SHP77 treated with DMSO at 0.1 percent for 48 hours (cell line): ENCODE results near the gene XAB2.

Experiments used
- DNase-seq: peaks from one replicate; lab custom pipeline; 2025; lab: John Stamatoyannopoulos, UW

Gene XAB2

DNA sequence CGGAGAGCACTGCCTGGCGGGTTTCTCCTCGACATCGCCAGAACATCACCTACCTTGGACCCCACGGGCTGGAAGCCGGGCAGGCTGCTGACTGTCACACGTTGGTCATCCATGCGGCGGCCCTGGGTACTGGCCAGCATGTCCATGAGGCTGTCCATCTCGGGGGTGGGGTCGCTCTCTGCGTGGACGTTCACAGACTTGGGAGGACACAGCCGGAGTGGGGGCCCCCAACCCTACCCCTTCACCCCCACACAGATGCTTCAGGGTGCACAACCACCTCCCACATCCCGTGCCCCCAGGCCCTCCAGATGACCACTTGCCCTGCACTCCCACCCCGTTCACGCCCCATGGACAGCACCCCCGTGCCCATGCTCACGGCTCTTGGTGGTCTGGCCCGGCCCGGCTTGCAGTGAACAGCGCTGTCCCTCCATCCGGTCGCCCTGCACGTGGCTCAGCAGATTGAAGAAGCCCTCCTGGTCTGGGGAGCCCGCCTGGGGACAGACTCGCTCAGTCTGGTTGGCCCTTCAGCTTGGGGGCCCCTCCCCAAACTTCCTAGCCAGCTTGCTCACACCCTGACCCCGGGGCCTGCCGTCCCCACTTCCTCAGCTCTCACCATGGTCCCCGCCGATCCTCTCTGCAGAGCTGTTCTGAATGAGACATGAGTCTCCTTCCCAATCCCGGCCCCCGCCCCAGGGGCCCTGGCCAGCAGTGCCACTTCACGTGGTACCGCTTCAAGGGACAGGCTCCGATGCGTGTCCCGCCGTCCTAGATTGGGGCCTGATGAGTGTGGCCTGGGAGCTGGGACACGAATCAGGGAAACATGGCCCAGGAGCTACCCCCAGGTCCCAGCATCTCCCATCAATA, 3.2 kb upstream of the XAB2 start:
- DNase-seq, result no peak

- no peak for DNase-seq
Observed at GRCh38 chr19:7631577-7631976, 2.2 kb upstream of the XAB2 start.

- no peak for DNase-seq
Observed at GRCh38 chr19:7628589-7629311, 595 bp downstream of the XAB2 start.

- DNase-seq, result no peak
Observed at GRCh38 chr19:7627166-7627565, 2.2 kb downstream of the XAB2 start.

- no peak for DNase-seq
Observed at GRCh38 chr19:7625763-7626372, 3.5 kb downstream of the XAB2 start.

DNA sequence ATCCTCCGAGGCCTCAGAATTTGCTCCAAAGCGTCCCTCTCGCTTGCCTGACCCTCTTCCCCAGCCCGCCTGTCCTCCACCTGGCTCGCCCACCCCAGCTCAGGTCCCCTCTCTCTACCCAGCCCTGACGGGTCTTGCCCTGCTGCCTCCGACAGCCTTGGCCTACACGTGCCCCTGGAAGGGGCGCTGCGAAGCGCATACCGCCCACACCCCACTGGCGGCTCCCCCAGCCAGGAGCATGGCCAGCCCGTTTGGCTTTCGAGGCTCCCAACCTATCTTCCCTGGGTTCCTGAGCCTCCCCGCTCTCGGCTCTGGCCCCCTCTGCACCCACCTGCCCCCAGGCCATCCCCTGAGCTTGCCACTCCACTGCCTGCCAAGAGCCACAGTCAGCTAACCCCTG, 4.5 kb downstream of the XAB2 start:
- no peak for DNase-seq

DNA sequence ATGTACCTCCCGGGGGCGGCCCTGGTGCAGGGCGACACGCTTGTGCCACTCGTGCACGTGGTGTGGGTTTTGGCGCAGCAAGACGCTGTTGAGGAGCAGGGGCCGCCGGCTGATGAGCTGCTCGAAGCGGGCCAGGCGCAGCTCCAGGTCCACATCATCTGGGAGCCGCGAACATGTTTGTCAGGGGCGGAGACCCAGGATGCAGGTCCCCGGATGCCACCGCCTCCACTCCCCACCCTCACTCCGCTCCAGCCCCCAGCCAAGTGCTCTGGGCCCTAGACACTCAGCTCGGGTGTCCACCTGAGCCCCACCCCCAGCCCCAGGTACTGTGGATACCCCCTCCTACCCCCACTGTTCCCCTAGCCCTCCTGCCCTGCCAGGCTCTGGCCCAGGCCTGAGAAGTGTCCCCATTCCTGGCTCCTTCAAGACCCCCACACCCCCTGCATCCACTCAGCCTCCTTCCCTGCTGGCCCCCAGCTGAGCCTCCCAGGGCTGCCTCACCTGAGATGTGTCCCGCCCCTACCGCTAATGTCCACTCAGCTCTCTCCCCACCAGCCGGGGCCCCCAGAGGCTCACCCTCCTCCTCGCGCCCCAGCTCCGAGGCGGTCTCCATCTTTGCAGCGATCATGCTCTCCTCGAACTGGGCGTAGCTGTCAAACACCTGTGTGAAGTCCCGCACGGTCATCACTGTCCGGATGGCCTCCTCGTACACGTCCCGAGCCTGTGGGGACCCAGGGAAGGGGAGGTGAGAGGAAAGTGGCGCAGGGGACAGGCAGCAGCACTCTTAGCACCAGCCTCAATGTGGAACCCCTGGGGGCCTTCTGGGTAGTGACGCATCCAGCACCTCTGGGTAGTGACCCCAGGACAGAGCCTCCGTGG, 5.4 kb downstream of the XAB2 start:
- DNase-seq, result no peak

DNA sequence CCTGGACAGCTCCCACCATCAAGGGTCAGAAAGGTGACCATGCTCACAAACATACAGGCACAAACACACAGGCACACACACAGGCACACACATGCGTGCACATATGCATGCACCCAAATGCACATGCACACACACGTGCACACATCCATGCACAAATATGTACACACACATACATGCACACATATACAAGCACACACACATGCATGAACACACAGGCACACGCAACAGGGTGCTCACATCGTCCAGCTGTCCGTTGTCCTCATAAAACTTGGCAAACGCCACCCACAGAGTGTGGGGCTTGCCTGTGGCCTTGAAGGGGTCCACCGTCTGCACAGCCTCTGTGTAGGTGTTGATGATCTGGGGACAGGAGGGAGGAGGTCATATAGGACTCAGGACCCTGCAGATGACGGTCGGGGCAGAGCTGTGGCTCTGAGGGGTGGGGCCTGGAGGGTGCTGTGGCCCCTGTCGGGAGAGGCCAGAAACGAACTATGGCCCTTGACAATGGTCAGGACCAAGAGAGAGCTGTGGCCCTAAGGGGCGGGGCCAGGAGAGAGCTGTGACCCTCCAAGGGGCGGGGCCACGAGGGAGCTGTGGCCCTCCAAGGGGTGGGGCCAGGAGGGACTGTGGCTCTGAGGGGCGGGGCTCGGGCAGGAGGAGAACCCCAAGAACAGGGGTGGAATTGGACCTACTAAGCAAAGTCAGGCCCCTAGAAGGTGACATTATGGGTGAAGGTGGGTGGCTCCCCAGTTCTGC, 6.2 kb downstream of the XAB2 start:
- DNase-seq, result no peak

DNA sequence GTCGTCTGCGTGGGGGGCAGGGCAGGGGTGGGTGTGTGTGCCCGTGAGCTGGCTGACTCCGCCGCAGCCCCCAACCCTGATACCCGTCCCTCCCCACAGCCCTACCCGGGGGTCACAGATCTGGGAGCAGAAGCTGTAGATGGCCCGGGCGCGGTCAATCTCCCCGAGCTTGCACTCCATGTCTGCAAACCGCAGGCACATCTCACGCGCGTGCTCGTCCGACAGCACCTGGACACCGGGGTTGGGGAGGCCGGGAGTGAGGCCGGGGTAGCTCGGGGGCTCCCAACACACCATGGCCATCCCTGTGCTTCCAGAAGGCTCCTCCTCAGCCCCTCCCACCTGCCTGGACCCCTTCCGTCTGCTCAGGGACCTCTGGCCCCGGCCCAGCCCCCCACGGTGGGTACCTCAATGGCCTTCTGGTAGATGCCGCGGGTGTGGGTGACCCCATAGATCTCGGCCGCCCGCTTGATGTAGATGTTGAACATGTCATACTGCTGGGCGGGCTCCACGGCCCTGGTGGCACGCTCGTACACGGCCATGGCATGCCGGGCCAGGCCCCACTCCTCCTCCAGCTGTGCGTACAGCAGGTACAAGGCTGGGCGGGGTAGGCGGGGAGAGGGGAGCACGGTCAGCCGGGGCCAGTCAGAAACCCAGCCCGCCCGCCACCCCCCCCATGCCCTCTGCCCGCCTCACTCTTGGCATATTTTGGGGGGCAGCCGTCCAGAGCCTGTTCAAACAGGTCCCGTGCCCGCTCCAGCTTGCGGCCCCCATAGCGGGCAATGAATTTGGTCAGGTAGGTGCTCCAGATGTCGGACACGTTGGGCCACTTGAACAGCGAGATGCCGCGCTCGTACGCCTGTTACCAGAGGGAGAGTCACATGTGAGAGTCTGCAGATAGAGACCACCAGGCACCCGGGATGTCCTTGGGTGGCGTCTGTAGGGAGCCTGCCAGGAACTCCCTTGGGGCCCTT, 8.6 kb downstream of the XAB2 start:
- no peak for DNase-seq

- no peak for DNase-seq
Observed at GRCh38 chr19:7619671-7620441, 9.5 kb downstream of the XAB2 start.

GRCh38 chr19:7618771-7619510, 10.4 kb downstream of the XAB2 start:
- no peak for DNase-seq

GRCh38 chr19:7618348-7618747, 11.0 kb downstream of the XAB2 start:
- no peak for DNase-seq

DNA sequence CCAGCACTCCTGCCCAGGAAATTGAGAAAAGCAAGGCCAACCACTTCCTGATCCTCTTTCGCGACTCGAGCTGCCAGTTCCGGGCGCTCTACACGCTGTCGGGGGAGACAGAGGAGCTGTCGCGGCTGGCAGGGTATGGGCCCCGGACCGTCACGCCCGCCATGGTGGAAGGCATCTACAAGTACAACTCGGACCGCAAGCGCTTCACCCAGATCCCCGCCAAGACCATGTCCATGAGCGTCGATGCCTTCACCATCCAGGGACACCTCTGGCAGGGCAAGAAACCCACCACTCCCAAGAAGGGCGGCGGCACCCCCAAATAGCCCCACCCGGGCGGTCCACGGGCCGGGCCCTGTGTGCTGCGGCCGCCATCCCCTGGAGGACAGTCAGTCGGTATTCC, 11.6 kb downstream of the XAB2 start:
- DNase-seq, result no peak

DNA sequence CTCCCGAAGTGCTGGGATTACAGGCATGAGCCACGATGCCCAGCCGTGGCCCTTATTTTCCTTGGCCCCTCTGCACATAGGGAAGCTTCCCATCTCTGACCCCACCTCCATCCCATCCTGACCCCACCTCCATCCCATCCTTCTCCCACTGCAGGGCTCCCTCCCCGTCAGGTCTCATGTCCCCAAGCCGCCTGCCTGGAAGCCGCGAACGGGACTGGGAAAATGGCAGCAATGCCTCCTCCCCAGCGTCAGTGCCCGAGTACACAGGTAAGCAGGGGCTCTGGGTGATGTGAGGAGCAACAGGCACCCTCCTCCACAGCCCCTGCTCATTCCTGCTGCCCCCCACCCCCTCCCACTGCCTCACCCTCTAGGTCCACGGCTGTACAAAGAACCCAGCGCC, 12.2 kb downstream of the XAB2 start:
- DNase-seq, result no peak

DNA sequence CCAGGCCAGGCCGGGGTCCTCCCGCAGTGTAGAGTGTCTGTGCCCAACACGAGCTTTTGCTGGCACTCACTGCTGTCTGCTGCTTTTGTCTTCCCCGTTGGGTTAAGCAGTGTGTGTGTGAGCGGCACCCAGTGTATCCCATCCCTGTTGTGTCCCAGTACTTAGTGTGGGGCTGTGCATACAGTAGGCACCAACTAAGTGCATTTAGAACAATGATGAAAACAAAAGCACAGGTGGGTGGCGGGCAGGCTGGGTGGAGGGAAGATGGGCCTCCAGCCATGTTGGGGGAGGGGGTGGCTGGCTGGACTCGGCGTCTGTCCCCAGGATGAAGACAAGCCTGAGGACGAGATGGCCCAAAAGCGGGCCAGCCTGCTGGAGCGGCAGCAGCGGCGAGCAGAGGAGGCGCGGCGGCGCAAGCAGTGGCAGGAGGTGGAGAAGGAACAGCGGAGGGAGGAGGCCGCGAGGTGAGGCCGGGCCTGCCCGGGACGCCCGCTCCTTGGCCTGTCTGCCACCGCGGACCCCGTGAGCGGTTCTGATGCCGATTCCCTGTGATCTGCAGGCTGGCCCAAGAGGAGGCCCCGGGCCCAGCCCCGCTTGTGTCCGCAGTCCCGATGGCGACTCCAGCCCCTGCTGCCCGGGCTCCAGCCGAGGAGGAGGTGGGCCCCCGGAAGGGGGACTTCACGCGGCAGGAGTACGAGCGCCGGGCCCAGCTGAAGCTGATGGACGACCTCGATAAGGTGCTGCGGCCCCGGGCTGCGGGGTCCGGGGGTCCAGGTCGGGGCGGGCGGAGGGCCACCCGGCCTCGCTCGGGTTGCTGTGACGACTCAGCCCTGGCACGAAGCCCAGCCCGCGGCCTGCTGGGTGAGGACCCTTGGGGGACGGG, 14.2 kb downstream of the XAB2 start:
- no peak for DNase-seq

GRCh38 chr19:7612282-7613274, 16.8 kb downstream of the XAB2 start:
- no peak for DNase-seq
